Memory B cell (primary cell): ENCODE data around the gene DGKA.
"Not testable (repeated sequence)": the region's sequence is repeated elsewhere in the genome, so short reads cannot be mapped to it uniquely, and the experiment has no call there.

Experiments used
- ATAC-seq: fragments of 150-1000 bp; cut with Tn5 transposase; 2 replicates; pipeline ENCODE4 v1.10.0; 2021; ENCODE audit warnings: low read depth, mild to moderate bottlenecking, moderate library complexity
- DNase-seq, 2 donors: peaks; one replicate each; pipeline ENCODE4 v3.0.0; 2022; ENCODE audit warnings: low spot score in 2 of 2
- H3K27ac Mint-ChIP-seq: one replicate; pipeline ENCODE4 v1.8.0; 2022; ENCODE audit warnings: mild to moderate bottlenecking, moderate library complexity, mixed read lengths
- H3K27me3 Mint-ChIP-seq: one replicate; pipeline ENCODE4 v1.8.0; 2022; ENCODE audit warnings: mixed read lengths
- H3K36me3 Mint-ChIP-seq: one replicate; pipeline ENCODE4 v1.8.0; 2022; ENCODE audit warnings: mild to moderate bottlenecking, mixed read lengths
- H3K4me1 Mint-ChIP-seq: one replicate; pipeline ENCODE4 v1.8.0; 2022; ENCODE audit warnings: mixed read lengths
- H3K4me3 Mint-ChIP-seq: one replicate; pipeline ENCODE4 v1.8.0; 2022; ENCODE audit warnings: mild to moderate bottlenecking, moderate library complexity, mixed read lengths
- H3K9me3 Mint-ChIP-seq: one replicate; pipeline ENCODE4 v1.8.0; 2022; ENCODE audit warnings: mixed read lengths

DGKA gene

GRCh38 chr12:55966408-55967281, 35.7 kb downstream of the DGKA start, which contains the start of gene CDK2:
Gene CDK2 (plus strand): TSS chr12:55966830. CDS start chr12:55967009, 179 bp downstream.
- no peaks in the 10 kb centered on the region for H3K27me3 Mint-ChIP-seq
- no peaks in the 10 kb centered on the region for H3K9me3 Mint-ChIP-seq
- peak within 1 kb of the TSS; percentile 70 for H3K27ac Mint-ChIP-seq
- ATAC-seq (peak; percentile 99), DNase-seq (peak; percentile 72 to 80)
- H3K4me1 Mint-ChIP-seq: peaks cover 27% of the 10 kb centered on the region
- H3K36me3 Mint-ChIP-seq: no peaks in the 10 kb centered on the region
- peak within 1 kb of the TSS; percentile 93 for H3K4me3 Mint-ChIP-seq

GRCh38 chr12:55969356-55969755, 38.4 kb downstream of the DGKA start:
- no peaks in the 10 kb centered on the region for H3K36me3 Mint-ChIP-seq

GRCh38 chr12:55970775-55971174, 39.8 kb downstream of the DGKA start:
- no peaks in the 10 kb centered on the region for H3K27me3 Mint-ChIP-seq
- no peak overlapping the region for H3K4me3 Mint-ChIP-seq
- H3K9me3 Mint-ChIP-seq: no peaks in the 10 kb centered on the region
- peaks cover 28% of the 10 kb centered on the region for H3K4me1 Mint-ChIP-seq
- no peaks in the 10 kb centered on the region for H3K36me3 Mint-ChIP-seq
- ATAC-seq: no peak
- no peak overlapping the region for H3K27ac Mint-ChIP-seq
- DNase-seq: no peak

More at GRCh38 chr12:55969356-55969755, 38.4 kb downstream of the DGKA start:
- H3K4me3 Mint-ChIP-seq: no peak overlapping the region
- H3K4me1 Mint-ChIP-seq: peaks cover 27% of the 10 kb centered on the region
- DNase-seq (no peak), ATAC-seq (no peak)
- H3K27me3 Mint-ChIP-seq: no peaks in the 10 kb centered on the region
- H3K27ac Mint-ChIP-seq: no peak overlapping the region
- H3K9me3 Mint-ChIP-seq: no peaks in the 10 kb centered on the region

GRCh38 chr12:55972042-55972441, 41.1 kb downstream of the DGKA start:
- H3K36me3 Mint-ChIP-seq: no peaks in the 10 kb centered on the region
- H3K4me1 Mint-ChIP-seq: peaks cover 18% of the 10 kb centered on the region
- H3K9me3 Mint-ChIP-seq: no peaks in the 10 kb centered on the region
- no peak overlapping the region for H3K4me3 Mint-ChIP-seq
- DNase-seq (no peak), ATAC-seq (no peak)
- H3K27ac Mint-ChIP-seq: no peak overlapping the region
- H3K27me3 Mint-ChIP-seq: no peaks in the 10 kb centered on the region

GRCh38 chr12:55972456-55972855, 41.5 kb downstream of the DGKA start:
- Mint-ChIP-seq H3K36me3 (no peaks in the 10 kb centered on the region), H3K27ac (no peak overlapping the region), H3K4me3 (no peak overlapping the region), H3K4me1 (peaks cover 14% of the 10 kb centered on the region), H3K27me3 (no peaks in the 10 kb centered on the region), H3K9me3 (no peaks in the 10 kb centered on the region)
- DNase-seq (no peak), ATAC-seq (no peak)

- peaks cover 8% of the 10 kb centered on the region for H3K4me1 Mint-ChIP-seq
- ATAC-seq (no peak), DNase-seq (no peak)
- H3K36me3 Mint-ChIP-seq: no peaks in the 10 kb centered on the region
- no peaks in the 10 kb centered on the region for H3K9me3 Mint-ChIP-seq
- H3K4me3 Mint-ChIP-seq: no peak overlapping the region
- H3K27me3 Mint-ChIP-seq: no peaks in the 10 kb centered on the region
- H3K27ac Mint-ChIP-seq: no peak overlapping the region
Observed at GRCh38 chr12:55972911-55973598, 42.1 kb downstream of the DGKA start.

- Mint-ChIP-seq H3K27me3 (no peaks in the 10 kb centered on the region), H3K27ac (no peak within 1 kb of the TSS), H3K9me3 (no peaks in the 10 kb centered on the region), H3K4me1 (peaks cover 6% of the 10 kb centered on the region), H3K4me3 (no peak within 1 kb of the TSS), H3K36me3 (peaks cover 3% of the 10 kb centered on the region)
- ATAC-seq: peak; percentile 87
- peak; percentile 79 to 96 for DNase-seq
Observed at GRCh38 chr12:55973599-55974307, 42.8 kb downstream of the DGKA start, which contains the start of gene RAB5B. Gene RAB5B (plus strand): TSS chr12:55974078. CDS start chr12:55986961, 12,883 bp downstream.

- Mint-ChIP-seq H3K9me3 (no peaks in the 10 kb centered on the region), H3K27me3 (no peaks in the 10 kb centered on the region), H3K4me3 (no peak overlapping the region), H3K4me1 (peaks cover 10% of the 10 kb centered on the region), H3K36me3 (peaks cover 3% of the 10 kb centered on the region), H3K27ac (no peak overlapping the region)
- ATAC-seq (no peak), DNase-seq (no peak)
Observed at GRCh38 chr12:55974308-55974730, 43.4 kb downstream of the DGKA start.

GRCh38 chr12:55978393-55978792, 47.4 kb downstream of the DGKA start:
- peaks cover 8% of the 10 kb centered on the region for H3K36me3 Mint-ChIP-seq
- no peak for ATAC-seq
- H3K4me3 Mint-ChIP-seq: no peak overlapping the region
- no peaks in the 10 kb centered on the region for H3K27me3 Mint-ChIP-seq
- peaks cover 22% of the 10 kb centered on the region for H3K4me1 Mint-ChIP-seq
- DNase-seq: no peak
- H3K9me3 Mint-ChIP-seq: no peaks in the 10 kb centered on the region
- H3K27ac Mint-ChIP-seq: no peak overlapping the region

- Mint-ChIP-seq H3K36me3 (peaks cover 8% of the 10 kb centered on the region), H3K9me3 (no peaks in the 10 kb centered on the region), H3K4me3 (no peak overlapping the region), H3K4me1 (peaks cover 26% of the 10 kb centered on the region), H3K27me3 (no peaks in the 10 kb centered on the region), H3K27ac (no peak overlapping the region)
- DNase-seq (no peak), ATAC-seq (no peak)
Observed at GRCh38 chr12:55979069-55979468, 48.1 kb downstream of the DGKA start.

GRCh38 chr12:55981882-55982281, 50.9 kb downstream of the DGKA start:
- not testable (repeated sequence) for ATAC-seq, H3K4me3 Mint-ChIP-seq

GRCh38 chr12:55982319-55982936, 51.5 kb downstream of the DGKA start:
- no peaks in the 10 kb centered on the region for H3K27me3 Mint-ChIP-seq
- peaks cover 20% of the 10 kb centered on the region for H3K4me1 Mint-ChIP-seq
- no peaks in the 10 kb centered on the region for H3K9me3 Mint-ChIP-seq
- no peak overlapping the region for H3K27ac Mint-ChIP-seq
- peaks cover 10% of the 10 kb centered on the region for H3K36me3 Mint-ChIP-seq
- DNase-seq (no peak), ATAC-seq (peak; percentile 85)
- H3K4me3 Mint-ChIP-seq: peak overlapping the region; percentile 25

More at GRCh38 chr12:55981882-55982281, 50.9 kb downstream of the DGKA start:
- H3K9me3 Mint-ChIP-seq, H3K36me3 Mint-ChIP-seq, H3K27ac Mint-ChIP-seq, DNase-seq, H3K27me3 Mint-ChIP-seq: not testable (repeated sequence)
- H3K4me1 Mint-ChIP-seq: peaks cover 20% of the 10 kb centered on the region

GRCh38 chr12:55983232-55983842, 52.4 kb downstream of the DGKA start:
- no peak overlapping the region for H3K4me3 Mint-ChIP-seq
- no peaks in the 10 kb centered on the region for H3K9me3 Mint-ChIP-seq
- H3K27ac Mint-ChIP-seq: peak overlapping the region; percentile 10
- H3K27me3 Mint-ChIP-seq: no peaks in the 10 kb centered on the region
- no peak for DNase-seq
- peaks cover 20% of the 10 kb centered on the region for H3K4me1 Mint-ChIP-seq
- peak; percentile 74 for ATAC-seq
- H3K36me3 Mint-ChIP-seq: peaks cover 9% of the 10 kb centered on the region
